GM10266 (cell line): ENCODE data around the gene CELF2.

Source experiments
- DNase-seq: peaks from one replicate; pipeline ENCODE4 v3.0.0; 2012; ENCODE audit errors: extremely low spot score
- TF ChIP-seq, protein P1 (sequence below): IDR thresholded peaks from 2 replicates; pipeline ENCODE4 v1.5.1; 2012; ENCODE audit warnings: mild to moderate bottlenecking, low read depth; ENCODE audit not compliant: control insufficient read depth, insufficient read depth; ENCODE audit errors: missing control alignments

CELF2 gene

DNA sequence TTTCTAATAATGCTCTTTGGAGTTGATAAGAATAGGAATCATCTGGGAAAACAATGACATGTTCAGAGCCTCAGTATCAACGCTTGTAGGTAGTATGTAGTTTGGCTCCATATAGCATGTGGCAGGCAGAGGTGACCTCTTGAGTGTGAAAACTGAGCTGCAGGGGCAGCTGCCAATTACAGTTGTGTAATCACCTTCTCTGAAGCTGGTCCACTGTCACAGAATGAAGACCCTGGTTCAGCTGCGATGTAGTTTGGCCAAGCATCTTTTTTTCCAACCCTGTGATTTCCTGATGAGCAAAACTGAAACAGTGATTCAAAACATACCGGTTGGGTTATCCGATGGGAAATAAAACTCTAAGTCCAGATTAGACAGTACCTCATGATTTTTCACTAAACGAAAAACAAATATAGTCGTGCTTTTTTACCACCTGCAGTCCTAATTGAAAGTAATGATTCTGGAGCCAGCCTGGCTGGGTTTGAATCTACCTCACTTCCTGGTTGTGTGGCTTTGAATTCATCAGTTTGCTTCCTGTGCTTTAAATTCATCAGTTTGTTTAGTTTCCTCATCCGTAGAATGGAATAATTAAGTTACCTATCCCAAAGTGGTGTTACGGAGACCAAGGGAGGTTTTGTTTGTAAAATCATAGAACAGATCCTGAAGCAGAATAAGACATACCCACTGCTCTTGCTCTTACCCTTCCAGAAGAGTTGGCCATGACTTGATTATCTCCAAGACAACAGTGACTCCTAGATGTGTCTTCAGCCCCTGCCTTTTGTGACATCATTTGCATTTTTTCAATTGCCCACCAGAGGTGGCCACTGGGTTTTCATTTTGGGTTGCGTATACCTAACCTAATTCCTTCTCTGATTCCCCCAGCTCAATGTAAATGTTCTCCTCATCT, 87.4 kb downstream of the CELF2 start:
- DNase-seq = peak; percentile 17
- TF ChIP-seq, protein P1, sequence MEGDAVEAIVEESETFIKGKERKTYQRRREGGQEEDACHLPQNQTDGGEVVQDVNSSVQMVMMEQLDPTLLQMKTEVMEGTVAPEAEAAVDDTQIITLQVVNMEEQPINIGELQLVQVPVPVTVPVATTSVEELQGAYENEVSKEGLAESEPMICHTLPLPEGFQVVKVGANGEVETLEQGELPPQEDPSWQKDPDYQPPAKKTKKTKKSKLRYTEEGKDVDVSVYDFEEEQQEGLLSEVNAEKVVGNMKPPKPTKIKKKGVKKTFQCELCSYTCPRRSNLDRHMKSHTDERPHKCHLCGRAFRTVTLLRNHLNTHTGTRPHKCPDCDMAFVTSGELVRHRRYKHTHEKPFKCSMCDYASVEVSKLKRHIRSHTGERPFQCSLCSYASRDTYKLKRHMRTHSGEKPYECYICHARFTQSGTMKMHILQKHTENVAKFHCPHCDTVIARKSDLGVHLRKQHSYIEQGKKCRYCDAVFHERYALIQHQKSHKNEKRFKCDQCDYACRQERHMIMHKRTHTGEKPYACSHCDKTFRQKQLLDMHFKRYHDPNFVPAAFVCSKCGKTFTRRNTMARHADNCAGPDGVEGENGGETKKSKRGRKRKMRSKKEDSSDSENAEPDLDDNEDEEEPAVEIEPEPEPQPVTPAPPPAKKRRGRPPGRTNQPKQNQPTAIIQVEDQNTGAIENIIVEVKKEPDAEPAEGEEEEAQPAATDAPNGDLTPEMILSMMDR = peak; percentile 23

- no peak for DNase-seq
- TF ChIP-seq, protein P1 = no peak
Observed at GRCh38 chr10:11105676-11106004, 88.0 kb downstream of the CELF2 start.

- TF ChIP-seq, protein P1 = no peak
- peak; percentile 9 for DNase-seq
Observed at GRCh38 chr10:11106621-11107374, 89.1 kb downstream of the CELF2 start.

GRCh38 chr10:11107948-11108347, 90.3 kb downstream of the CELF2 start:
- no peak for DNase-seq
- TF ChIP-seq, protein P1 = no peak

- TF ChIP-seq, protein P1 = no peak
- DNase-seq = no peak
Observed at GRCh38 chr10:11108356-11108755, 90.7 kb downstream of the CELF2 start.

- DNase-seq = no peak
- TF ChIP-seq, protein P1 = no peak
Observed at GRCh38 chr10:11109590-11109989, 91.9 kb downstream of the CELF2 start.

DNA sequence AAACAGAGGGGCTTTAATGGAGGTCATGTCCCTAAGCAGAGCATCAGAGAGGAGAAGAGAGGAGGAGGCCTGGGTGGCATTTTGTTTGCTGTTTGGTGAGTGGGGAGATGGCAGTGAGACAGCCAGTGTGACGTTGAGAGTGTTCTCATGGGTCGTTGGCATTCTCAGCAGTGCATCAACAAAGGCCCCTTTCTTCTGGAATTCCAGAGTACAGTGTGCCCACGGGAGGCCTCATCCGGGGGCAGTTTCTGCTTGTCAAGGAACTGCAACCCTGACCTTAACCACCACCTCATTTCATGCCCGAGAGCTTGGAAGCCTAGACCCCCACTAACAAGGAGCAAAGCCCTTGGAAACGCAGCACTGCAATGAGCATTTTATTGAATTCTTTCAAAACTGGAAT, 92.9 kb downstream of the CELF2 start:
- TF ChIP-seq, protein P1 = no peak
- no peak for DNase-seq
